Lower lobe of right lung (tissue), 2 donors: ENCODE data around the gene SMARCA4. TPM values are rescaled to one million over a fixed set of nuclear protein-coding genes. Genes with fewer than 3 reads are reported as not detected.
"Not testable (repeated sequence)": the region's sequence is repeated elsewhere in the genome, so short reads cannot be mapped to it uniquely, and the experiment has no call there.

ENCODE experiments used
- ATAC-seq, 2 donors: fragments of 200-7000 bp; cut with Tn5 transposase; one replicate each; pipeline ENCODE4 v1.9.1; 2020 to 2022; ENCODE audit warnings: mild to moderate bottlenecking in 2 of 2, moderate library complexity in 2 of 2
- DNase-seq: peaks from one replicate; pipeline ENCODE4 v3.0.0-alpha.2; 2020
- H3K27ac ChIP-seq: fragments of 200-600 bp; one replicate; pipeline ENCODE4 v1.8.0; 2022
- H3K27me3 ChIP-seq: fragments of 200-600 bp; one replicate; pipeline ENCODE4 v1.8.0; 2022; ENCODE audit warnings: low read depth
- H3K36me3 ChIP-seq: fragments of 200-600 bp; one replicate; pipeline ENCODE4 v1.8.0; 2022; ENCODE audit warnings: mild to moderate bottlenecking
- H3K4me1 ChIP-seq: fragments of 200-600 bp; one replicate; pipeline ENCODE4 v1.8.0; 2022
- H3K4me3 ChIP-seq: fragments of 200-600 bp; one replicate; pipeline ENCODE4 v1.8.0; 2022; ENCODE audit warnings: mild to moderate bottlenecking
- H3K9me3 ChIP-seq: fragments of 200-600 bp; one replicate; pipeline ENCODE4 v1.8.0; 2022
- CTCF ChIP-seq: fragments of 200-600 bp; IDR thresholded peaks from one replicate; pipeline ENCODE4 v1.8.0; 2022; ENCODE audit warnings: antibody characterized with exemption, mild to moderate bottlenecking
- intact Hi-C: fragments of 100-400 bp; cut with DNase I; formaldehyde crosslinking; loops from one replicate; pipeline ENCODE4 v1.11.0; 2022
- total RNA-seq: library from RNA; stranded (reverse); fragmentation: NEBNext Ultra II Directional; extraction: Animal tissue kit (Norgen Biotek cat#: 25700); gene quantifications from one replicate; pipeline ENCODE4 v1.2.1, GENCODE V29; 2021
- donor health status: DM: no; HTN: yes; CAD: no; lungs with severe emphysema.

SMARCA4 gene
- total RNA-seq, 1 donor from 2014 or later, result 85.0 TPM

DNA sequence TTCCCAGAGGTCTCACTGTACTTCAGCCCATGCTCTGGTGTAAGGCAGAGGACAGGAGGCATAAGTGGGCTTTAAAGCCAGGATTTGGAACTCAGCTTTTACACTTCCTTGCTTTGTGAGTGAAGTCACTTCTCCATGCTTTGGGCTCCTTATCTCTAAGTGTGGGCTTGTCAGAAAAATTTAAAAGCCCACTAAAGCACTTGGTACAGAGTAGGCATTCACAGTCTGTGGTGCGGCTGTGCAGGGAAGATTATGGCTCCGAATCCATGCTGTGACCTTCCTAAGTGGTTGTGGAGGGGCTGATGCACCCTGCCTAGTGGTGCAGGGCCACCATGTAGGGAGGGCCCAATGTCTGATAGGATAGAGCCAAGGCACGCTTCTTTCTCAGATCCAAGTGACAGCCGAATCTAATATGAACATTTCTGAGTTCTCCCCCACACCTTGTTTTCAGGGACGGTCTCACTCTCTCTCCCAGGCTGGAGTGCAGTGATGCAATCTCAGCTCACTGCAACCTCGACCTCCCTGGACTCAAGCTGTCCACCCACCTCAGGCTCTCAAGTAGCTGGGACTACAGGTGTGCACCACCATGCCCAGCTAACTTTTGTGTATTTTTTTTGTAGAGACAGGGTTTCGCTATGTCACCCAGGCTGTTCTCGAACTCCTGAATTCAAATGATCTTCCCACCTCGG is 25.3 kb upstream of the SMARCA4 start:
- Histone ChIP-seq H3K27me3 (no peaks in the 10 kb centered on the region), H3K9me3 (no peaks in the 10 kb centered on the region), H3K4me1 (peaks cover 11% of the 10 kb centered on the region), H3K36me3 (peaks cover 15% of the 10 kb centered on the region), H3K27ac (no peak overlapping the region), H3K4me3 (no peak overlapping the region)
- TF ChIP-seq CTCF, result no peak
- DNase-seq (no peak), ATAC-seq (no peak)
- intact Hi-C loops, result no loop called here

DNA sequence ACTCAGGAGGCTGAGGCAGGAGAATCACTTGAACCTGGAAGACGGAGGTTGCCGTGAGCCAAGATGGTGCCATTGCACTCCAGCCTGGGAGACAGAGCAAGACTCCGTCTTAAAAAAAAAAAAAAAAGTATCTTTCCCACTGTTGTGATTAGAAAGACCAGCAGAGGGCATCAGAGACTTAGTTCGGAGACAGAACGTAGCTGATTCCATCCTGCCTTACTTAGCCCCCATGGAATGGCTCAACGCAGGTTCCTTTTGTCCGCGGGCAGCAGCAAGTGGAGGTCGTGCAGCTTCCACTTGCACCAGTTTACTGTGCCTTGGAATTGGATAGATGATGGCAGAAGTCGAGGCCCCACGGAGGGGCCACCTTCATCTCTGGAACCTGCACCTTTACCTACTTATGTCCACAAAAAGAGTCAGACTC is 24.2 kb upstream of the SMARCA4 start:
- DNase-seq (no peak), ATAC-seq (peak; percentile 63 to 80)
- Histone ChIP-seq H3K4me3 (no peak overlapping the region), H3K27ac (peak overlapping the region; percentile 21), H3K4me1 (peaks cover 3% of the 10 kb centered on the region), H3K36me3 (peaks cover 10% of the 10 kb centered on the region), H3K27me3 (no peaks in the 10 kb centered on the region), H3K9me3 (no peaks in the 10 kb centered on the region)
- intact Hi-C loops, result no loop called here
- peak; percentile 60 for TF ChIP-seq CTCF

DNA sequence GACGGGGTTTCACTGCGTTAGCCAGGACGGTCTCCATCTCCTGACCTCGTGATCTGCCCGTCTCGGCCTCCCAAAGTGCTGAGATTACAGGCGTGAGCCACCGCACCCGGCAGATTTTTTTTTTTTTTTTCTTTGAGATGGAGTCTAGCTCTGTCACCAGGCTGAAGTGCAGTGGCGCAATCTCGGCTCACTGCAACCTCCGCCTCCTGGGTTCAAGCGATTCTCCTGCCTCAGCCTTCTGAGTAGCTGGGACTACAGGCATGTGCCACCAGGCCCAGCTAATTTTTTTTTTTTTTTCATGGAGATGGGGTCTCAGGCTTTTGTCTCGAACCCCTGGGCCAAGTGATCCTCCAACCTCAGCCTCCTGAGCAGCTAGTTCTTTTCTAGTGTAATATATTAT is 19.2 kb upstream of the SMARCA4 start:
- ATAC-seq, H3K27ac ChIP-seq: not testable (repeated sequence)

DNA sequence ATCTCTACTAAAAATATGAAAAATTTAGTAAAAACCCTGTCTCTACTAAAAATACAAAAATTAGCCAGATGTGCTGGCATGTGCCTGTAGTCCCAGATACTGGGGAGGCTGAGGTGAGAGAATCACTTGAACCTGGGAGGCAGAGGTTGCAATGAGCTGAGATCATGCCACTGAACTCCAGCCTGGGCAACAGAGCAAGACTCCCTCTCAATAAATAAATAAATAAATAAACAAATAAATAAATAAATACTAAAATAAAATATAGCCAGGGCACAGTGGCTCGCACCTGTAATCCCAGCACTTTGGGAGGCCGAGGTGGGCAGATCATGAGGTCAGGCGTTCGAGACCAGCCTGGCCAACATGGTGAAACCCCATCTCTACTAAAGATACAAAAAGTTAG is 17.4 kb upstream of the SMARCA4 start:
- DNase-seq, H3K27ac ChIP-seq, H3K9me3 ChIP-seq, H3K4me3 ChIP-seq, intact Hi-C loops, H3K36me3 ChIP-seq, ATAC-seq, H3K27me3 ChIP-seq: not testable (repeated sequence)
- H3K4me1 ChIP-seq, result peaks cover 20% of the 10 kb centered on the region

More for the DNA sequence above, 19.2 kb upstream of the SMARCA4 start:
- H3K9me3 ChIP-seq, H3K4me3 ChIP-seq, H3K27me3 ChIP-seq, intact Hi-C loops, DNase-seq, H3K36me3 ChIP-seq: not testable (repeated sequence)
- H3K4me1 ChIP-seq, result peaks cover 10% of the 10 kb centered on the region

DNA sequence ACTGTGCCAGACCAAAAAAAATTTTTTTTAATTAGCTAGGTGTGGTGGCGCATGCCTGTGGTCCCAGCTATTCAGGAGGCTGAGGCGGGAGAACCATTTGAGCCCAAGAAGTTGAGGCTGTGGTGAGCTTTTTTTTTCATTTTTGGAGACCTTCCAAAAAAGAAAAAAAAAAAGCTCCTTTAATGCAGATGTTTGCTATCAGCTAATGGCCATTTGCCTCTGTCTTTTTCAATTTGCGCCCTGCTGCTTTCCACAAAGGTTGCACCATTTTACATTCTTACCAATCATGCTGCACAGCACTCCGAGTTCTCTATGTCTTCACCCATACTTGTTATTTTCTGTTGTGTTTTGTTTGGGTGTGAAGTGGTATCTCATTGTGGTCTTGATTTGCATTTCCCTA is 15.6 kb upstream of the SMARCA4 start:
- no peak for TF ChIP-seq CTCF
- intact Hi-C loops, result no loop called here
- no peak for ATAC-seq

DNA sequence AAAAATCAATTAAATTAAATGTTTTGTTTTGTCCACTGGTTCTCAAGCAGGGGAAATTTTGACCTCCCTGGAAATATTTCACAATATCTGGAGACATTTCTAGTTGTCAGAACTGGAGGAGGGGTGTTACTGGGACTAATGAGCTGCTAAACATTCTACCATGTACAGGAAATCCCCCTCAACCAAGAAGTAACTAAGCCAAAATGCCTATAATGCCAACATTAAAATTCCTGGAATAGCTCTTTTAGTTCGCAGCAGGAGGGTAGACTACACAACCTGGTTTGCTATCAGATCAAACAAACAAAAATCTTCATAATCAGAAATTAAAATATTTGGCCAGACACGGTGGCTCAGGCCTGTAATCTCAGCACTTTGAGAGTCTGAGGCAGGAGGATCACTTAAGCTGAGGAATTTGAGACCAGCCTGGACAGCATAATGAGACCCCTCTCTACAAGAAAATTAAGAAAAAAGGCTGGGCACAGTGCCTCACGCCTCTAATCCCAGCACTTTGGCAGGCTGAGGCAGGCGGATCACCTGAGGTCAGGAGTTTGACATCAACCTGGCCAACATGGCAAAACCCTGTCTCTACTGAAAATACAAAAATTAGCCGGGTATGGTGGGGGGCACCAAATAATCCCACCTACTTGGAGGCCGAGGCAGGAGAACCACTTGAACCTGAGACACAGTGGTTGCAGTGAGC is 13.7 kb upstream of the SMARCA4 start:
- Histone ChIP-seq H3K27me3 (no peaks in the 10 kb centered on the region), H3K9me3 (no peaks in the 10 kb centered on the region), H3K4me1 (peaks cover 16% of the 10 kb centered on the region), H3K4me3 (no peak overlapping the region), H3K27ac (peak overlapping the region; percentile 71), H3K36me3 (no peaks in the 10 kb centered on the region)
- ATAC-seq, result peak; percentile 65 to 66
- no peak for TF ChIP-seq CTCF
- no peak for DNase-seq
- intact Hi-C loops, result no loop called here

More for the DNA sequence above, 15.6 kb upstream of the SMARCA4 start:
- no peak overlapping the region for H3K4me3 ChIP-seq
- H3K4me1 ChIP-seq, result peaks cover 20% of the 10 kb centered on the region
- no peaks in the 10 kb centered on the region for H3K36me3 ChIP-seq
- H3K27me3 ChIP-seq, result no peaks in the 10 kb centered on the region
- H3K9me3 ChIP-seq, result no peaks in the 10 kb centered on the region
- H3K27ac ChIP-seq, result no peak overlapping the region
- no peak for DNase-seq
